H1 (cell line): Measurements from ENCODE around the gene P3R3URF.

Experiments
- EZH2 ChIP-seq: fragments of 200-600 bp; sonication (generic); IDR thresholded peaks from 2 replicates; pipeline ENCODE4 v1.7.1; 2012; ENCODE audit warnings: low read depth, mild to moderate bottlenecking, moderate library complexity, low read length, inconsistent platforms; ENCODE audit not compliant: severe bottlenecking
- NANOG ChIP-seq: IDR thresholded peaks from 2 replicates; pipeline ENCODE4 v1.6.1; 2011; ENCODE audit warnings: low read length, low read depth, mild to moderate bottlenecking, inconsistent platforms; ENCODE audit not compliant: insufficient read depth, poor library complexity, severe bottlenecking
- POLR2A ChIP-seq, 2 experiments: IDR thresholded peaks; 1 replicate in 1 of 2; 2 replicates in 1 of 2; pipeline ENCODE4 v1.6.1; 2011; ENCODE audit warnings: low read depth in 2 of 2, low read length in 2 of 2, mild to moderate bottlenecking in 2 of 2; ENCODE audit errors: control extremely low read depth in 1 of 2
- POLR2AphosphoS5 ChIP-seq: IDR thresholded peaks from 2 replicates; pipeline ENCODE4 v1.6.1; 2011; ENCODE audit warnings: low read depth, low read length
- SAP30 ChIP-seq: fragments of 300-600 bp; sonication (generic); IDR thresholded peaks from 2 replicates; pipeline ENCODE4 v1.7.1; 2012; ENCODE audit warnings: low read length, moderate library complexity, mild to moderate bottlenecking, inconsistent platforms; ENCODE audit not compliant: insufficient read depth, insufficient replicate concordance
- SP1 ChIP-seq: IDR thresholded peaks from 2 replicates; pipeline ENCODE4 v1.6.1; 2011; ENCODE audit warnings: low read depth, low read length
- SUZ12 ChIP-seq: fragments of 200-600 bp; sonication (generic); IDR thresholded peaks from 2 replicates; pipeline ENCODE4 v1.6.1; 2012; ENCODE audit warnings: mild to moderate bottlenecking, inconsistent platforms, low read length, moderate library complexity, mixed read lengths
- TF ChIP-seq, protein P1 (sequence below), 3 experiments: IDR thresholded peaks; 1 replicate in 2 of 3; 2 replicates in 1 of 3; pipeline versions ENCODE4 v1.5.1 to v1.6.1; 2011; ENCODE audit warnings: low read length in 3 of 3, mild to moderate bottlenecking in 3 of 3, inconsistent platforms in 2 of 3, low read depth in 1 of 3, moderate library complexity in 1 of 3; ENCODE audit not compliant: insufficient read depth in 1 of 3; ENCODE audit errors: control extremely low read depth in 1 of 3
- TF ChIP-seq, protein P2 (sequence below): IDR thresholded peaks from 2 replicates; pipeline ENCODE4 v1.6.1; 2012; ENCODE audit warnings: low read length, inconsistent platforms

DNA sequence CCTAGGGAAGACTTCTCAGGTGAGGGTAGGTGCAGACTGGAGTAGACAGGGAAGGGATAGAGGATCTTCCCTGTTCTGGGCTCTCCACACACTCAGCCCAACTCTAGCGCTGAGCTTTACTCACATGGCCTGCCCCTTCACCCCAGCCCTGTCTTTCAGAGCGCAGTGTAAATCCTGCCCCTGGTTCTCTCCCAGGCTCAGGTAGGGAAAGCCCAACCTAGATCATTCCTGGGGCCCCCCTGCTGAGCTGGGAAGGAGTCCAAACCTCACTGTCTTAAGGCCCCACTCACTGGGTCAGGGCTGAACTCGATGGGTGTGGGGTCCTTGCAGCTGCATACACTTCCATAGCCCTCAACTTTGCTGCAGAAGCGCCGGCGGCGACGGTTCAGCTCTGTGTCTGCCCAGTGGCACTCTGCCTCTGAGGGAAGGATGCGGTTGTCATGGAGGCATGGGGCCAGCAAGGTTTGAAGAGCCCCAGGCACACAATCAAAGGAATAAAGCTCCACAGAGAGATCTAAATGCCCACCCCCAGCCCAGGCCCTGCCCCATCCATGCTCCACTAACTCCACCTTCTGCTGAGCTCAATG, 17.8 kb upstream of the P3R3URF start:
- TF ChIP-seq POLR2AphosphoS5: no peak
- TF ChIP-seq, protein P1, sequence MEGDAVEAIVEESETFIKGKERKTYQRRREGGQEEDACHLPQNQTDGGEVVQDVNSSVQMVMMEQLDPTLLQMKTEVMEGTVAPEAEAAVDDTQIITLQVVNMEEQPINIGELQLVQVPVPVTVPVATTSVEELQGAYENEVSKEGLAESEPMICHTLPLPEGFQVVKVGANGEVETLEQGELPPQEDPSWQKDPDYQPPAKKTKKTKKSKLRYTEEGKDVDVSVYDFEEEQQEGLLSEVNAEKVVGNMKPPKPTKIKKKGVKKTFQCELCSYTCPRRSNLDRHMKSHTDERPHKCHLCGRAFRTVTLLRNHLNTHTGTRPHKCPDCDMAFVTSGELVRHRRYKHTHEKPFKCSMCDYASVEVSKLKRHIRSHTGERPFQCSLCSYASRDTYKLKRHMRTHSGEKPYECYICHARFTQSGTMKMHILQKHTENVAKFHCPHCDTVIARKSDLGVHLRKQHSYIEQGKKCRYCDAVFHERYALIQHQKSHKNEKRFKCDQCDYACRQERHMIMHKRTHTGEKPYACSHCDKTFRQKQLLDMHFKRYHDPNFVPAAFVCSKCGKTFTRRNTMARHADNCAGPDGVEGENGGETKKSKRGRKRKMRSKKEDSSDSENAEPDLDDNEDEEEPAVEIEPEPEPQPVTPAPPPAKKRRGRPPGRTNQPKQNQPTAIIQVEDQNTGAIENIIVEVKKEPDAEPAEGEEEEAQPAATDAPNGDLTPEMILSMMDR (IDR thresholded peaks at IDR 0.05; ENCODE audit: control extremely low read depth in 1 of 3, insufficient read depth in 1 of 3, low read depth in 1 of 3, low read length in 3 of 3): no peak
- TF ChIP-seq NANOG: no peak
- no peak for TF ChIP-seq SAP30
- TF ChIP-seq POLR2A (IDR thresholded peaks at IDR 0.05; ENCODE audit: control extremely low read depth in 1 of 2, low read depth in 2 of 2, low read length in 2 of 2): no peak
- TF ChIP-seq EZH2: no peak
- TF ChIP-seq, protein P2, sequence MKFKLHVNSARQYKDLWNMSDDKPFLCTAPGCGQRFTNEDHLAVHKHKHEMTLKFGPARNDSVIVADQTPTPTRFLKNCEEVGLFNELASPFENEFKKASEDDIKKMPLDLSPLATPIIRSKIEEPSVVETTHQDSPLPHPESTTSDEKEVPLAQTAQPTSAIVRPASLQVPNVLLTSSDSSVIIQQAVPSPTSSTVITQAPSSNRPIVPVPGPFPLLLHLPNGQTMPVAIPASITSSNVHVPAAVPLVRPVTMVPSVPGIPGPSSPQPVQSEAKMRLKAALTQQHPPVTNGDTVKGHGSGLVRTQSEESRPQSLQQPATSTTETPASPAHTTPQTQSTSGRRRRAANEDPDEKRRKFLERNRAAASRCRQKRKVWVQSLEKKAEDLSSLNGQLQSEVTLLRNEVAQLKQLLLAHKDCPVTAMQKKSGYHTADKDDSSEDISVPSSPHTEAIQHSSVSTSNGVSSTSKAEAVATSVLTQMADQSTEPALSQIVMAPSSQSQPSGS: no peak
- TF ChIP-seq SP1: no peak
- no peak for TF ChIP-seq SUZ12
